Measurements from ENCODE around the gene C17orf75. TPM values are rescaled to one million over a fixed set of nuclear protein-coding genes. Genes with fewer than 3 reads are reported as not detected.
A peak's percentile ranks its signal among the peaks of the same experiment; 100 is the strongest.

The C17orf75 gene
- total and polyA plus RNA-seq, 4 donors: 4.7 to 10.1 (median 7.6) TPM

GRCh38 chr17:32345951-32346600, 4.1 kb upstream of the C17orf75 start:
- no peak overlapping the region for H3K4me3 ChIP-seq (ENCODE audit: low read depth in 1 of 3, low read length in 3 of 3)
- H3K9me3 ChIP-seq (ENCODE audit: control insufficient read depth in 4 of 4, low read length in 3 of 4): no peaks in the 10 kb centered on the region
- peaks cover 5 to 14% (median 7%) of the 10 kb centered on the region in 4 donors for H3K4me1 ChIP-seq (ENCODE audit: control insufficient read depth in 4 of 4, insufficient read depth in 4 of 4, low read length in 3 of 4)
- no peak overlapping the region for H3K27ac ChIP-seq (ENCODE audit: low read depth in 1 of 2, low read length in 2 of 2)
- H3K36me3 ChIP-seq (ENCODE audit: control insufficient read depth in 4 of 4, insufficient read depth in 3 of 4, low read depth in 1 of 4, low read length in 3 of 4): no peaks in the 10 kb centered on the region
- no peak overlapping the region for H3K9ac ChIP-seq (ENCODE audit: low read depth in 1 of 2, low read length in 2 of 2)
- DNase-seq (ENCODE audit: low spot score): peak; percentile 48
- H3K27me3 ChIP-seq (ENCODE audit: control insufficient read depth in 4 of 4, insufficient read depth in 4 of 4, low read length in 3 of 4): no peaks in the 10 kb centered on the region
- TF ChIP-seq NR2F2 (IDR thresholded peaks at IDR 0.05) (no peak), JUND (IDR thresholded peaks at IDR 0.05) (no peak), RAD21 (IDR thresholded peaks at IDR 0.05) (no peak), TAF1 (conservative IDR thresholded peaks at IDR 0.05) (no peak), SP1 (IDR thresholded peaks at IDR 0.05) (no peak), FOXA1 (IDR thresholded peaks at IDR 0.05) (no peak), HNF4A (conservative IDR thresholded peaks at IDR 0.05) (no peak), GABPA (IDR thresholded peaks at IDR 0.05 in 1 of 2, conservative IDR thresholded peaks at IDR 0.05 in 1 of 2) (no peak), FOXA2 (IDR thresholded peaks at IDR 0.05) (no peak), YY1 (IDR thresholded peaks at IDR 0.05) (no peak)
- TF ChIP-seq, protein P1, sequence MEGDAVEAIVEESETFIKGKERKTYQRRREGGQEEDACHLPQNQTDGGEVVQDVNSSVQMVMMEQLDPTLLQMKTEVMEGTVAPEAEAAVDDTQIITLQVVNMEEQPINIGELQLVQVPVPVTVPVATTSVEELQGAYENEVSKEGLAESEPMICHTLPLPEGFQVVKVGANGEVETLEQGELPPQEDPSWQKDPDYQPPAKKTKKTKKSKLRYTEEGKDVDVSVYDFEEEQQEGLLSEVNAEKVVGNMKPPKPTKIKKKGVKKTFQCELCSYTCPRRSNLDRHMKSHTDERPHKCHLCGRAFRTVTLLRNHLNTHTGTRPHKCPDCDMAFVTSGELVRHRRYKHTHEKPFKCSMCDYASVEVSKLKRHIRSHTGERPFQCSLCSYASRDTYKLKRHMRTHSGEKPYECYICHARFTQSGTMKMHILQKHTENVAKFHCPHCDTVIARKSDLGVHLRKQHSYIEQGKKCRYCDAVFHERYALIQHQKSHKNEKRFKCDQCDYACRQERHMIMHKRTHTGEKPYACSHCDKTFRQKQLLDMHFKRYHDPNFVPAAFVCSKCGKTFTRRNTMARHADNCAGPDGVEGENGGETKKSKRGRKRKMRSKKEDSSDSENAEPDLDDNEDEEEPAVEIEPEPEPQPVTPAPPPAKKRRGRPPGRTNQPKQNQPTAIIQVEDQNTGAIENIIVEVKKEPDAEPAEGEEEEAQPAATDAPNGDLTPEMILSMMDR (IDR thresholded peaks at IDR 0.05; ENCODE audit: low read depth, low read length, missing input control): no peak
- 92% methylated on average over 11 of the region's 11 CpGs for WGBS

DNA sequence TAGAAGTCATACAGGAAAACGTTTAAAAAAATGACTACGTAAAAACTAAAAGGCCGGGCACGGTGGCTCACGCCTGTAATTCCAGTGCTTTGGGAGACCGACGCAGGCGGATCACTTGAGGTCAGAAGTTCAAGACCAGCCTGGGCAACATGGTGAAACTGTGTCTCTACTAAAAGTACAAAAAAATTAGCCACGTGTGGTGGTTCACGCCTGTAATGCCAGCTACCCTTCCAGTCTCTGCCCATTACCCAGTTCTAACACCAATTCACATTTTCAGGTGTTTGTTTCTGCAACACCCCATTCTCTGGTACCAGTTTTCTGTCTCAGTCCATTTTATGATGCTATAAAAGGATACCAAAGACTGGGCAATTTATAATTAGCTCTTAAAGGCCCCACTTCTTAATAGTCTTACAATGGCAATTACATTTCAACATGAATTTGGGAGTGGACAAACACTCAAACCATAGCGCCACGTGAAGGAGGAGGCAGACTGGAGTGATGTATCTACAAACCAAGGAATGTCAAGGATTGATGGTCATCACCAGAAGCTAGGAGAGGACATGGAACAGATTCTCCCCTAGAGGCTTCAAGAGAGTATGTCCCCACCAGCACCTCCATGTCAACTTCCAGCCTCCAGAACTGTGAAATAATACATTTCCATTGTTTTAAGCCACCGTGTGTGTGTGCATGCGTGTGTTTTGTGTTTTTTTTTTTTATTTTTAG, 791 bp upstream of the C17orf75 start:
- TF ChIP-seq JUND (IDR thresholded peaks at IDR 0.05): no peak
- TF ChIP-seq REST (IDR thresholded peaks at IDR 0.05): no peak
- no peak for TF ChIP-seq GABPA (IDR thresholded peaks at IDR 0.05 in 1 of 2, conservative IDR thresholded peaks at IDR 0.05 in 1 of 2)
- TF ChIP-seq HNF4A (conservative IDR thresholded peaks at IDR 0.05): no peak
- no peak for TF ChIP-seq SP1 (IDR thresholded peaks at IDR 0.05)
- TF ChIP-seq, protein P2, sequence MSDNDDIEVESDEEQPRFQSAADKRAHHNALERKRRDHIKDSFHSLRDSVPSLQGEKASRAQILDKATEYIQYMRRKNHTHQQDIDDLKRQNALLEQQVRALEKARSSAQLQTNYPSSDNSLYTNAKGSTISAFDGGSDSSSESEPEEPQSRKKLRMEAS (IDR thresholded peaks at IDR 0.05): no peak
- Histone ChIP-seq H3K9me3 (ENCODE audit: control insufficient read depth in 4 of 4, low read length in 3 of 4) (no peaks in the 10 kb centered on the region), H3K27ac (ENCODE audit: low read depth in 1 of 2, low read length in 2 of 2) (peak overlapping the region in 1 of 2 donors; percentile 49), H3K9ac (ENCODE audit: low read depth in 1 of 2, low read length in 2 of 2) (peak overlapping the region in 1 of 2 donors; percentile 5), H3K4me3 (ENCODE audit: low read depth in 1 of 3, low read length in 3 of 3) (peak overlapping the region in 1 of 3 donors; percentile 79), H3K36me3 (ENCODE audit: control insufficient read depth in 4 of 4, insufficient read depth in 3 of 4, low read depth in 1 of 4, low read length in 3 of 4) (peaks cover 1 to 5% (median 3%) of the 10 kb centered on the region in 4 donors), H3K4me1 (ENCODE audit: control insufficient read depth in 4 of 4, insufficient read depth in 4 of 4, low read length in 3 of 4) (peaks cover 3 to 14% (median 6%) of the 10 kb centered on the region in 4 donors), H3K27me3 (ENCODE audit: control insufficient read depth in 4 of 4, insufficient read depth in 4 of 4, low read length in 3 of 4) (no peaks in the 10 kb centered on the region)
- WGBS: 76% methylated on average over 14 of the region's 14 CpGs
- DNase-seq (ENCODE audit: low spot score): no peak

Measured in liver (tissue), 9 donors.